ENCODE results near the gene CALY.

- TF ChIP-seq REST (IDR thresholded peaks at IDR 0.05; ENCODE audit: insufficient read depth in 1 of 2, low read depth in 2 of 2, low read length in 1 of 2) = no peak
- TF ChIP-seq POLR2AphosphoS5 (IDR thresholded peaks at IDR 0.05; ENCODE audit: low read depth, low read length) = no peak
These were observed 39.2 kb downstream of the CALY start for GRCh38 chr10:133297504-133297903.
